HG02943 (cell line): ENCODE data around the gene MAJIN.

Experiments used
- ATAC-seq: cut with Tn5 transposase; IDR thresholded peaks from one replicate; pipeline ENCODE4 v1.9.1; 2021; ENCODE audit warnings: mild to moderate bottlenecking, low read depth, moderate library complexity; ENCODE audit not compliant: unreplicated experiment

MAJIN gene

GRCh38 chr11:64933935-64934681 lies 37.8 kb downstream of the MAJIN start:
- ATAC-seq = no peak

GRCh38 chr11:64933213-64933934 lies 38.5 kb downstream of the MAJIN start:
- ATAC-seq = no peak

- ATAC-seq = no peak
Measured at GRCh38 chr11:64932324-64932723, 39.6 kb downstream of the MAJIN start.

DNA sequence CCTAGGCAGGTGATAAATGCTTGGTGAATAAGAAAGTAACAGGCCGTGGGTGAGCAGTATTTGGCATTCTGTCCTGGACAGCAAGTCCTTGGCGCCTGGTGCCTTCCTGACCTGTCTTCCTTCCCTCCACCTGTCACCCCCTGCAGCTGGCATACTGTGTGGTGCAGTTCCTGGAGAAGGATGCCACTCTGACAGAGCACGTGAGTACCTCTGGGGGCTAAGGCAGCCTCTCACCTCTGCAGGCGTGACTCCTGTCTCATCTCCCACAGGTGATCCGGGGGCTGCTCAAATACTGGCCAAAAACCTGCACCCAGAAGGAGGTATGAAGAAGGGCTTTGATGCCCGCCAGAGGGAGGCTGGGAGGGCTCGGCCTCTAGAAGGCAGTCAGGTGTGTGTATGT lies 40.6 kb downstream of the MAJIN start:
- no peak for ATAC-seq

DNA sequence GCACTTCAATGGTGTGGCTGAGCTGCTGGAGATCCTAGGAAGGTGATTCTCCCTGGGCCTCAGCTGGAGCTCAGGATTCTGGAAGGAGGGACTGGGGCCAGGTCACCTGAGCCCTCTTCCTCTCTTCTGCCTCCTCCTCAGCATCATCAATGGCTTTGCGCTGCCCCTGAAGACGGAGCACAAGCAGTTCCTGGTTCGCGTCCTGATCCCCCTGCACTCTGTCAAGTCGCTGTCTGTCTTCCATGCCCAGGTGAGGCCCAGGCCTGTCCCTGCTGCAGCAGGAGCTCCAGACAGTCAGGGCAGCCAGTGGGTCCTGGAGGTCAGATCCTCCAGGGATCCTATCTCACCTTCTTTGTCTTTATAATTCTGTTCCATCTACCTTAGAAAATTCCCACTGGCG lies 41.6 kb downstream of the MAJIN start:
- ATAC-seq = no peak

DNA sequence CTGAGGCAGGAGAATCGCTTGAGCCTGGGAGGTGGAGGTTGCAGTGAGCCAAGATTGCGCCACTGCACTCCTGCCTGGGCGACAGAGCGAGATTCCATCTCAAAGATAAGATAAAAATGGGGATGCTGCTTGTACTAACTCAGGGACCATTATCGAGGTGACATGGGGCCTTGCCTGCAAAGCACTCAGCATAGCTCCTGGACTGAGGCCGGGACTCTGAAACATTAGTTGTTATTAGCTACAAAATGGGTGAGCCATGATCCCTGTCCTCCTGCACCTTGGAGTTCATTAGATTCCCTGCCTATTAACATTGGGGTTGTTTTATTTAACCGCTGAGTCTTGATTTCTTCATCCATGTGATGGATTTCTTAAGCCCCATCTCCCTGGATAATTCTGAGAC lies 42.3 kb downstream of the MAJIN start:
- no peak for ATAC-seq

DNA sequence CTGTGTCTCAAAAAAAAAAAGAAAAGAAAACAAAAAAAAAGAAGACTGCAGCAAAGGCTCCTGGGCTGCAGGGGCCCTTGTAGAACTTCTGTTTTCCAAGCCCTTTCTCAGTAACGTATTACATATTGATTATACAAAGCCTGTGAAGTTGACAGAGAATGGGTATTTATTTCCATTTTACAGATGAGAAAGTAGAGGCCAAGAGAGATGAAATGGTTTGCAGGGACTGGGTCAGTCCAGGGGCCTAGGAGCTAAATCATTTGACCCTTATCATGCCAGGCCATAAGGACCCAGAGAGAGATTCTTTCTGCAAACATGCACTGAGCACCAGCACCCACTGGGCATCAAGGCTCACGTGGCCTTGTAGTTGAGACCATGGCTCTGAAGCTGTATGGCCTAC lies 43.0 kb downstream of the MAJIN start:
- no peak for ATAC-seq

DNA sequence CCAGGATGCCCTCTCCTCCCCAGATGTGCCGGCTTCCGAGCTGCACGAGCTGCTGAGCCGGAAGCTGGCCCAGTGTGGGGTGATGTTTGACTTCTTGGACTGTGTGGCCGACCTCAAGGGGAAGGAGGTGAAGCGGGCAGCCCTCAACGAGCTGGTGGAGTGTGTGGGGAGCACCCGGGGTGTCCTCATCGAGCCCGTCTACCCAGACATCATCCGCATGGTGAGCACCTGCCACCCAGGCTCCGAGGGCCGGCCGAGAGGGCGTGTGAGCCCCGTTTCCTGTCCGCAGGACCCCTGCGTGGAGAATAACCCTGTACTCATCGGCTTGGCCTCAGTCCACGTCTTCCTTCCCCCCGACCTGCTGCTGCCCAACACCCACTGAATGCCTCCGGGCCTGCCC lies 45.2 kb downstream of the MAJIN start:
- ATAC-seq = no peak

DNA sequence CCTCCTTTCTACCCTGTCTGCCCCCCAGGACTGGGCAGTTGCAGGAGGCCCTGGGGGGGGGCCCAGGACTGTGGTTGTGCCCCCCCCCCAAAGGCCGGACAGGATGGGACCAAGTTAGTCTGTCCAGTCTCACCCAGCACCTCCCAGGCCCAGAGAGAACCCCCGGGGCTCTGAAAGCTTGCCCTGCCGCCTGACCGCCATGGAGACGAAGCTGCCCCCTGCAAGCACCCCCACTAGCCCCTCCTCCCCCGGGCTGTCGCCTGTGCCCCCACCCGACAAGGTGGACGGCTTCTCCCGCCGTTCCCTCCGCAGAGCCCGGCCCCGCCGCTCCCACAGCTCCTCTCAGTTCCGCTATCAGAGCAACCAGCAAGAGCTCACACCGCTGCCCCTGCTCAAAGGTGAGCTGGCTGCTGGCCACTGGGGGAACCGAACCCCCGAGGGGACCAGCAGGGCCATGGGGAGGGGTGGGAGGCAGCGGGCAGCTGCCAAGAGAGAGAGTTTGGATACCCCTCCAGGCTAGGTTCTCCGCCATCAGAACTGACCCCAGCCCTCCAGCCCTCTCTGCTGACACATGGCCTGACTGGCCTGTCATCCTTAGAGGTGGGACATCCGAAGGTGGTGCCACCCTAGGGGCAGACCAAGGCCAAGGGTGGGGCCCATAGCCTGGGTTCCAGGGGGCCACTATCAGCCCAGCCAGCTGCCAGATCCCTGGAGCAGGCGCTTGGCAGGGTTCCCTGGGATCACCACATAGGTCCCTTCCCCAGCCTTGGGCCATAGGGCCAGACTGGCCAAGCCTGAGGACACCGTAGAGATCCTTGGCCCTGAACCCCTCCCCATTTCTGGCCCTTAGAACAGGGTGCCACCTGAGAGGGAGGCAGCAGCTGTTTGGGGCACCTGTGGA lies 46.1 kb downstream of the MAJIN start:
- no peak for ATAC-seq

DNA sequence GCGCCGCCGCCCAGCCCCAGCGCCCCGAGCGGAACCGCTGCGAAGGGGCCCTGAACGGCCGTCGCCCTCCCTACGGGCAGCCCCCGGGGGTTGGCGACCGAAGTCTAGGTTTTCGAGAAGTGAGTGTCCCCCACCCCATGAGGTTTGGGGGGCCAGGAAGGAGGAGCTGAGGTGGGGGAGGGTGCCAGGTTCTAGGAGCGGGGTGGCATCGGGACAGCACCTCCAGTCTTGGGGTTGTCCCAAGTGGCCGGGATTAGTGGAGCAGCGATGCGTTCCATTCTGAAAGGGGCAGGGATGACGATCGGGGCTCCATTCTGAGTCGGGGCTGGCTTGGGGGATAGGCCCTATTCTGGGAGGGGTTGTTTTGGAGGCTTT lies 47.0 kb downstream of the MAJIN start:
- ATAC-seq = no peak

- ATAC-seq = peak; percentile 80
Measured at GRCh38 chr11:64923944-64924909, 47.7 kb downstream of the MAJIN start, which contains the start of gene PPP2R5B. Gene PPP2R5B (plus strand): TSS chr11:64924689. CDS start chr11:64925735, 1,046 bp downstream.

- ATAC-seq = no peak
Measured at GRCh38 chr11:64923151-64923661, 48.7 kb downstream of the MAJIN start.

DNA sequence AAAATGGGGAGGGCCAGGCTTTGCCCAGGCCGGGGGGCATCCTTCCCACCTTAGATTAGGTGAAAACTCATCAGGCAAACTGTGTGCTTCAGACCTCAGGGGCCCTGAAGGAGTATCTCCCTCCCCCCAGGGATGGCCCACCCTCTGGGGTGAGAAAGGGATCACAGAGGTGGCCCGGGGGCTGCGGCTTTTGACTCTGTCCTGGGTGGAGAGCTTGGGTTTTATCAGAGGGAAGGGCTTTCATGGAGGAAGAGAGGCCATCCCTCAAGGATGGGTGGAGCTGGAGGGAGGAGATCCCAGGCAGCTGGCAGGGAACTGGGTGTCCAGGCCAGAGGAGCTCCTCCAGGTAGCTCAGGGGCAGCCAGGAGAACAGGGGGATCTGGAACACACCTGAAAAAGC lies 50.5 kb downstream of the MAJIN start:
- ATAC-seq = no peak

GRCh38 chr11:64920124-64920523 lies 51.8 kb downstream of the MAJIN start:
- no peak for ATAC-seq

- no peak for ATAC-seq
Measured at GRCh38 chr11:64919627-64920026, 52.3 kb downstream of the MAJIN start.

- no peak for ATAC-seq
Measured at GRCh38 chr11:64918017-64918416, 53.9 kb downstream of the MAJIN start.

DNA sequence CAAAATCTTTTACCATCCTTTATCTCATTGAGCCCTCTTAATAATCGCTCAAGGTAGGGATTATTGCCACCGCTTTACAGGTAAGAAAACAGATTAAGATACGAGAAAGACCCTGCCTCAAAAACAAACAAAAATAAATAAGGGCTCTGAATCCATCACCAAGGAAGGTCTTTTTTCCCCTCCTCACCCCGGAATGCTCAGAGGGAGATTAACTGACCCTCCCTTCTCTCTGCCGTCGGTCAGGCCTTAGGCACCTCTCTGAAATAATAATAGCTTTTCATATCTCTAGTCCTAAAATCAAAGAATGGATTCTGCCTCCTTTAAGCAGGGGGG lies 54.3 kb downstream of the MAJIN start:
- no peak for ATAC-seq

- peak; percentile 92 for ATAC-seq
Measured at GRCh38 chr11:64916775-64917662, 54.9 kb downstream of the MAJIN start, which contains the start of gene ATG2A. Gene ATG2A (minus strand): TSS chr11:64917209. CDS start chr11:64917135, 74 bp downstream.
